HG03354 (cell line): ENCODE measurements around the gene NMNAT3.

Experiments
- ATAC-seq: cut with Tn5 transposase; IDR thresholded peaks from one replicate; pipeline ENCODE4 v1.9.1; 2021; ENCODE audit warnings: mild to moderate bottlenecking; ENCODE audit not compliant: unreplicated experiment, poor library complexity, severe bottlenecking

Gene NMNAT3

DNA sequence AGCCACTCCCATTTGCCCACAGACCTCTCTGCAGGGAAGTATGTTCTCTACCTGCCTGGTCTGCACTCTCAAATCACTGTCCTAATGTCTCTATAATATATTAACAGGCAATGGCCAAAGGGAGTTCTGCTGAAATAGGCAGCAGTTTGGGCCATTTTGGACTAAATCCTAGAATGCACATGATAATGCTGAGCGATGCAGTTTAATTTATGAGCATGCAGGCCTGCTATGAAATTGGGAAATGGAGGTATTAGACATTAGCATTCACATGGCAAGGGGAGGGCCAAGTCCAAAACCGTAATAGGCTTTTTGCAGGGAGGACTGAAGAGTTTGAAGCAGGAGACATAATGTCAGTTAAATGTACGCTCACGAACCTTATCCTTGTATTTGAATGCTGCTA, 31.3 kb downstream of the NMNAT3 start:
- ATAC-seq: no peak

- ATAC-seq: no peak
Observed at GRCh38 chr3:139642996-139643395, 34.8 kb downstream of the NMNAT3 start.

DNA sequence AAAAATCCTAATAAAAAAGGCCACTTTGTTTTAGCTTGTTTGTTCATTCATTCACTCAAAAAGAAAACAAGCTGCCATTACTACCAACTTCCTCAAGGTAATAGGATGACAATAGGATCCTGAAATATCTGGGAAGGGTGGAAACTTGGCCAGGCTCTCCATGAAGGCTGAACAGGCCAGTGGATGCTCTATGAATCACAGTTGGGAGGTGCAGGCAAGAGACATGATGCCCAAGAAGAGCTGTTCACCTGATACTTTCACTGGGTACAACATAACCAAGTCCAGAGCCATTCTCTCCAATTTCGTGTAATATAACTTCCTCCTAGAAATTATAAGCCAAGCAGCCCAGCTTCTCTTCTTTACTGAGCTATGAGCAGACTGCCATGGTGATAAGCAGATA, 37.3 kb downstream of the NMNAT3 start:
- ATAC-seq: no peak

DNA sequence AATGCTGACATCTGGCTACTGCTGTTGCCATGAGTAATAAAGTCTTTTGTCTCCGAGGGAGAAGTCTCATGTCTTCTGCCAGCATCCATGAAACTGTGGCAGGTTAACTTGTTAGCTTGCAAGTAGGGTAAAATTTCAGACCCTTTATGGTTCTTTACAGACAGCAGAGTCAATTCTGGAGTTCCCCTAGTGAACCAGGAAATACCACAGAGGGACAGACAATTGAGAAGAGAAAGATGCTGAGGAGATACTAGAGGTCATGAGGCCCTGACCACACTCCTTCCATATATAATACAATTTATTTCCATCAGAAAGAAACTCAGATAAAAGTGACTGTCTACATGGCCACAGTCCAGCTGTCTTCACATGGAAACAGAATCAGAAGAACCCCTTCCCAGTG, 38.1 kb downstream of the NMNAT3 start:
- no peak for ATAC-seq

DNA sequence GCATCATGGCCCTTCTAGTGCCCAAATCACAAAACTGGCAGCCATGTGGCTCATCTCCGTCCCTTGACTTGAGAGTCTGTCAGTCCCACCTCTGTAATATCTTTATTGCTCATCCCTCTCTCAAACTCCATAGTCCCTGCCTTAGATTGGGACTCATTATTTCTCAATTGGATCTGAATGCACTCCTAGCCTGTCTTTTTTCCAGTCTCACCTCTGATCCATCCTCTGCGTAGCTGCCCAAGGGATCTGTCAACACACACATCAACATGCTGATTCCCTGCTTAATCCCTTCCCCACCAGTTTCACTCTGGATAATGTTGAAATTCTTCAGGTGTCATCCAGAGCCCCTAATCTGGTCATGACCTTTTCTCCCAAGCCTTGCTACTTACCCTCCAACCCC, 39.3 kb downstream of the NMNAT3 start:
- ATAC-seq: no peak

- ATAC-seq: no peak
Observed at GRCh38 chr3:139636511-139636910, 41.3 kb downstream of the NMNAT3 start.

DNA sequence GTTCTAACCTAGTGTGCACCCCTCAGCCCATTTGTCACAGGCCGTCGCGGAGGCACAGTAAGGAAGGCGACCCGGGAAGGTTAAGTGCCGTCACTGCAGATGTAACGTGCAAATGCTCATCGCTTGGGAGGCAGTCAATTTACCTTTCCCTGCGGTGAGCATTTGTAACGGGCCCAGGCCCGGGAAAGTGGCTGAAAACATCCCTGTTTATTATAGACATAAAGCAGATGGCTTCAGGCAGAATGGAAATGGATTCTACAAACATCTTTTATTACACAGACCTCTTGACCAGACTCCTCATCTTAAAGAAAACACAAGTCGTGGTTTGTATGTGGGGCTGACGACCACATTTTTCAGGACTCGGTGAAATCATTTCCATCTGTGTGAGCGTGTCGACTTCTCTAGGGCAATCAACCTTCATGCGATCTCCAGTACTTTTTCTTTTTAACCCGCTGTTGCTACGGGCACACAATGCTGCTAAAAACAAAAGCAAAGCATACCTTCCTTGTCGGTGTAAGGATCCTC, 43.6 kb downstream of the NMNAT3 start:
- ATAC-seq: no peak

- ATAC-seq: no peak
Observed at GRCh38 chr3:139633511-139633910, 44.3 kb downstream of the NMNAT3 start.

GRCh38 chr3:139630542-139630941, 47.2 kb downstream of the NMNAT3 start:
- ATAC-seq: no peak

DNA sequence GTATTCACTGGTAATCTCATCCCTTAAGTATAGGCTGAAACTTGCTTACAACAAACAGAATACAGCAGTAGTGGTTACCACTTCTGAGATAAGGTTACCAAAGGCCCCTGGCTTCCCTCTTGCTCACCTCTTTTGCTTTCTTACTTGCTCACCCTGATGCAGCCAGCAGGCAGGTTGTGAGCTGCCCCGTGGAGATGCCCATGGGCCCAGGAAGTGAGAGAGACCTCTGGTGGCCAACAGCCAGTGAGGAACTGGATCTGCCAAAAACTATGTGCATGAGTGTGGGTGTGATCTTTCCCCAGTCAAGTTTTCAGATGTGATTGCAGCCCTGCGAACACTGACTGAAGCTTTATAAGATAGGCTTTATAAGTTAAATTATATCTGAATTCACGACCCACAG, 48.7 kb downstream of the NMNAT3 start:
- ATAC-seq: peak; percentile 79

- no peak for ATAC-seq
Observed at GRCh38 chr3:139627759-139628158, 50.0 kb downstream of the NMNAT3 start.

DNA sequence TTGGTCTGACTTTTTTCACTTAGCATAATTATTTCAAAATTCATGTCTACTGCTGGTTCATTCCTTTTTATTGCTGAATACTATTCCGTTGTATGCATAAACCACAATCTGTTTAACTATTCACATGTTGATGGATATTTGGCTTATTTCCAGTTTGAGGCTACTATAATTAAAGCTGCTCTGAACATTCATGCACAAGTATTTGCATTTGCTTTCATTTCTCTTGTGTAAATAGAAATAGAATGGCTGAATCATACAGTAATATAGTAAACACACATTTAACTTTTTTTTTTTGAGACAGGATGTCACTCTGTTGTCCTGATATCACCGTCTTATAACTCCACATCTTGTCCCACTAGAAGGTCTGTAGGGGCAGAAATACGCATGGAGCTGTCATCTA, 57.3 kb downstream of the NMNAT3 start:
- ATAC-seq: no peak

DNA sequence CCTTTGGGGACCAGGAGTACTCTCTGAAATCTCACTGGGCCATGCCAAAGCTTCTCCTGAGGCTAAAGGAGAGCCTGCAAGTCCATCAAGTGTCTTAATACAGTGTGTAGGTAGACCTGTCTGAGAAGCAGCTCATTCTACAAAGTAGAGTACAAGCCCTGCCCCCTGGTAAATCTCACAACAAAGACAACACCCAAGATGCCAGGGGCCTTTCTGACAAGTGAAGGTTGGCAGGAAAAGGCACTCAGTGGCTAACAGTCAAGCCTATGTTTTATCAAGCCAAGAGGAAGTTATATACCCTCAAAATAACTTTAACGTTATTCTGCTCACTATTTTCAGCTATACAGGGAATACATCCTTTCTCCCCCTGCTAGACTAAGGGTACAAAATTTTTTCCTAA, 58.3 kb downstream of the NMNAT3 start:
- no peak for ATAC-seq

DNA sequence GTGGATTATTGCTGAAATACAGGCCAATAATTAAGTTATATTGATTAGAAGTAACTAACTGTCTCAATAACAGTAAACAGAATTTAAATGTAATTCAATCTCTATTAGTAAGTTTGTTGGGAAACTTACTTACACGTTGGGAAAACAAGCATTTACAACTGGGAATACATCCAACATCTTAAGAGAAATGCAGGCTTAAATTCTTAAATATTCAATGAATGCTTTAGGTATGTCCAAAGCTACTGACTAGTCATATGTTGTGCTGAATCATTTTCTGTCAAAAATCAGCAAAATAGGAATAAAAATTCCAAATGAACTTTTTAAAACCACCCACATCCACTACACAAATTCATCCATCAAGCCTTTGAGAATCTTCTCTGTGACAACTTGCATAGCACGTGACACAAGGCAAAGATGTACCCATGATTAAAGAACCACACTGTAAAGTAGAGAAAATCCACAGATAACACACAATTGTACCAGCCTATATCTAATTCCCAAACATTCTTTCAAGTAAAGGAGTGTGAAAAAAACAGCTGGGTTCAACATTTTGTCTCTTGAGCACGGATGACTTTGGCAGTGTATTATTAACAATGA, 60.0 kb downstream of the NMNAT3 start:
- no peak for ATAC-seq

- ATAC-seq: no peak
Observed at GRCh38 chr3:139611528-139611927, 66.2 kb downstream of the NMNAT3 start.

- no peak for ATAC-seq
Observed at GRCh38 chr3:139610886-139611285, 66.9 kb downstream of the NMNAT3 start.

GRCh38 chr3:139608924-139609323, 68.8 kb downstream of the NMNAT3 start:
- ATAC-seq: no peak

GRCh38 chr3:139608108-139608380, 69.7 kb downstream of the NMNAT3 start:
- no peak for ATAC-seq

- no peak for ATAC-seq
Observed at GRCh38 chr3:139607257-139608107, 70.3 kb downstream of the NMNAT3 start.

DNA sequence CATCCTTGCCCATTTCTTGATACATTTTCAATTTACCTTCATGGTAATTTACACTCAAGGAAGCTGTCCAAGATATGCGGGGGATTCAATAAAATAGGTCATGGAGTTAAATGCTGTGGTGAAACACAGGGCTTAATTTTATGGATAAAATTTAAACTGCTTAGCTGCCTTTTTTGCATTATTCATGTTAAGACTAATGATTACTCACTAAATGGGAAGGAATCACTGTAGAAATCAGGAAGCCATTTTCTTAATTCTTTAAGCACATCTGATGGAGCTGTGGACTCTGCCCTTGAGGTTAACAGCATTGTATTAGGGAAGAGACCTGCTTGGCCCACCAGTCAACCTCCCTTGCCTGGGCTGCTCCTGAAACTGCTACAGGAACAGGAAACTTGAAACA, 75.8 kb downstream of the NMNAT3 start:
- ATAC-seq: no peak

DNA sequence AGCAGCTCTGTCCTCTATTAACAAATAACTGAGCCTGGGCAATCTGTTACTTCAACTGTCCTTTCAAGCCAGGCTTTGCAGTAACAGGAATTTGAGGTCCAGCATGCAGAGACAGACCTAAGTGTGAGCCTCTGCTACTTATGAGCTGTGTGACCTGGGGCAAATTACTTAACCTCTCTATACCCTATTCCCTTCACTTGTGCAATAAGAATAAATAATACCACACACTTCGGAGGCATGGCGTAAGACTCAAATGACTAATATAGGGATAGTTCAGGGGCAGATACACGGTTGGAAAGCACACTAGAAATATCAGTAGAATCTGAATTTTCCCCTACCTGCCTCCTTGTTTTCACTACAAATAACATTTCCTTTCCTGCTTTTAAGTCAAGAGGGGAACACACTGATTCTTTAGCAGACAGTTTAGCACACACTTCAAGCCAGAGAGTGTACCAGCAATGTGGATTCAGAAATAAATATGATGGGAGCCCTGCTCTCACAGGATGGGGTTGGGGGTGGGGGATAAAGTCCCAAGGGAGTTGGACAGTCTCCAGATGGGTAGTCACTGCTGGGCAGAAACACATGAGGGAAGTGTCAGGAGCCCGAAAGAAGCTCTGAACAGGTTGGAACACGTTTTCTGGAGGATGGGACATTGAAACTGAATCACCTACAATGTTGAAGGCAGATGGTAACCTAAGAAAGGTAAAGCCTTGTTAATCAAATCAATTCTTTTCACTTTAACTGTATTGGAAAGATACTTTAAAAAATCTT, 76.4 kb downstream of the NMNAT3 start:
- no peak for ATAC-seq
